Esophagus muscularis mucosa (tissue), 4 donors: ENCODE results near the gene SMIM22. TPM values are rescaled to one million over a fixed set of nuclear protein-coding genes. Genes with fewer than 3 reads are reported as not detected.

ENCODE experiments used
- DNase-seq: peaks from one replicate; pipeline ENCODE4 v3.0.0-alpha.2; 2017; ENCODE audit errors: extremely low spot score
- H3K27ac ChIP-seq, 4 donors: fragments of 200-600 bp; sonication (generic); replicated peaks in 1 of 4; 1 replicate in 3 of 4; 2 replicates in 1 of 4; pipeline ENCODE4 v1.5.1; 2016 to 2019; ENCODE audit warnings: mild to moderate bottlenecking in 1 of 4
- H3K27me3 ChIP-seq, 4 donors: fragments of 200-600 bp; sonication (generic); one replicate each; pipeline versions ENCODE4 v1.5.1 to v1.6.0; 2016 to 2019
- H3K36me3 ChIP-seq, 4 donors: fragments of 200-600 bp; sonication (generic); one replicate each; pipeline ENCODE4 v1.5.1; 2016 to 2019
- H3K4me1 ChIP-seq, 4 donors: fragments of 200-600 bp; sonication (generic); one replicate each; pipeline ENCODE4 v1.5.1; 2016 to 2019
- H3K4me3 ChIP-seq, 4 donors: fragments of 200-600 bp; sonication (generic); 1 replicate in 2 of 4; 2 replicates in 2 of 4; pipeline ENCODE4 v1.5.1; 2016 to 2019; ENCODE audit warnings: mild to moderate bottlenecking in 4 of 4, moderate library complexity in 1 of 4
- H3K9me3 ChIP-seq, 4 donors: fragments of 200-600 bp; sonication (generic); 1 replicate in 3 of 4; 2 replicates in 1 of 4; pipeline ENCODE4 v1.5.1; 2016 to 2019
- EP300 ChIP-seq: sonication (generic); formaldehyde crosslinking; IDR thresholded peaks from one replicate; pipeline ENCODE4 v1.6.1; 2017; ENCODE audit warnings: antibody characterized with exemption
- POLR2A ChIP-seq: fragments of 450-650 bp; IDR thresholded peaks from one replicate; pipeline ENCODE4 v1.6.1; 2017; ENCODE audit warnings: antibody characterized with exemption, moderate library complexity, mild to moderate bottlenecking, low read depth
- POLR2AphosphoS5 ChIP-seq, 2 donors: sonication (generic); formaldehyde crosslinking; IDR thresholded peaks; one replicate each; pipeline ENCODE4 v1.6.1; 2017; ENCODE audit warnings: antibody characterized with exemption in 2 of 2
- WGBS: methylation state at CpG from one replicate; pipeline ENCODE4 v1.1.5; 2018; 5-methylcytosine and 5-hydroxymethylcytosine counted together
- intact Hi-C: fragments of 100-400 bp; cut with DNase I; formaldehyde crosslinking; loops from one replicate; pipeline ENCODE4 v1.15.1; 2023
- total RNA-seq, 4 donors: library from RNA; depleted of rRNA; stranded (reverse); fragments of >200 nt; gene quantifications; one replicate each; pipeline versions ENCODE4 v1.1.0 to v1.2.1, GENCODE V29; 2016
- TF ChIP-seq, protein P1 (sequence below), 3 experiments: fragments of 200-600 bp in 2 of 3; fragments of 450-650 bp in 1 of 3; sonication (generic) in 2 of 3; IDR thresholded peaks; one replicate each; pipeline ENCODE4 v1.5.1; 2017 to 2019; ENCODE audit warnings: antibody characterized with exemption in 3 of 3, mild to moderate bottlenecking in 2 of 3, moderate library complexity in 1 of 3

SMIM22 gene
- total RNA-seq, 4 donors from 2014 or later, result not detected

GRCh38 chr16:4828567-4829321, 33.6 kb downstream of the SMIM22 start:
- 92% methylated on average over 11 of the region's 11 CpGs for WGBS
- DNase-seq, result no peak
- Histone ChIP-seq H3K4me3 (no peak overlapping the region), H3K9me3 (no peaks in the 10 kb centered on the region), H3K36me3 (peaks cover 62 to 96% (median 91%) of the 10 kb centered on the region in 4 donors), H3K27me3 (no peaks in the 10 kb centered on the region), H3K4me1 (peaks cover 16 to 45% (median 19%) of the 10 kb centered on the region in 4 donors), H3K27ac (no peak overlapping the region)
- intact Hi-C loops, result no loop called here
- TF ChIP-seq POLR2A (no peak), POLR2AphosphoS5 (IDR thresholded peaks at IDR 0.05) (no peak), EP300 (no peak)
- TF ChIP-seq, protein P1, sequence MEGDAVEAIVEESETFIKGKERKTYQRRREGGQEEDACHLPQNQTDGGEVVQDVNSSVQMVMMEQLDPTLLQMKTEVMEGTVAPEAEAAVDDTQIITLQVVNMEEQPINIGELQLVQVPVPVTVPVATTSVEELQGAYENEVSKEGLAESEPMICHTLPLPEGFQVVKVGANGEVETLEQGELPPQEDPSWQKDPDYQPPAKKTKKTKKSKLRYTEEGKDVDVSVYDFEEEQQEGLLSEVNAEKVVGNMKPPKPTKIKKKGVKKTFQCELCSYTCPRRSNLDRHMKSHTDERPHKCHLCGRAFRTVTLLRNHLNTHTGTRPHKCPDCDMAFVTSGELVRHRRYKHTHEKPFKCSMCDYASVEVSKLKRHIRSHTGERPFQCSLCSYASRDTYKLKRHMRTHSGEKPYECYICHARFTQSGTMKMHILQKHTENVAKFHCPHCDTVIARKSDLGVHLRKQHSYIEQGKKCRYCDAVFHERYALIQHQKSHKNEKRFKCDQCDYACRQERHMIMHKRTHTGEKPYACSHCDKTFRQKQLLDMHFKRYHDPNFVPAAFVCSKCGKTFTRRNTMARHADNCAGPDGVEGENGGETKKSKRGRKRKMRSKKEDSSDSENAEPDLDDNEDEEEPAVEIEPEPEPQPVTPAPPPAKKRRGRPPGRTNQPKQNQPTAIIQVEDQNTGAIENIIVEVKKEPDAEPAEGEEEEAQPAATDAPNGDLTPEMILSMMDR (IDR thresholded peaks at IDR 0.05), result no peak

DNA sequence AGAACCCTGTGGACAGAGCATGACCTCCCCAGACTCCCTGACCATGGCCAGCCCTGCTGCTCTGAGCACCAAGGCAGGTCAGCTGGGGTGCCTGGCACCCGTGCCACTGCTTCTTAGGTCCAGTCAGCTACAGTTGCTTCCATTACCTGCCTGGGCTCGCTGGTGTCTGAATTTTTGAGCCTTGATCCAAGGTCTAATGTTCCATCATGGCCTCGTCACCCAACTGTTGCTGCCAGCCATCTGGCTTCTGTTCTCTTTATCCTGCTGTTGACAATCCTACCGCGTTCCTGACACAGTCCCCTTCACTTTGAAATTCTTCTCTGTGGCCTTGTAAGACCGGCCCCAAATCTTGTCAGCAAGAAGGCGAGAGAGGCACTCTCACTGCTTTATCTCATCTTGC, 35.2 kb downstream of the SMIM22 start:
- no peak overlapping the region for H3K27ac ChIP-seq
- H3K4me3 ChIP-seq, result no peak overlapping the region
- intact Hi-C loops, result no loop called here
- no peak for DNase-seq
- H3K4me1 ChIP-seq, result peaks cover 17 to 37% (median 25%) of the 10 kb centered on the region in 4 donors
- H3K9me3 ChIP-seq, result no peaks in the 10 kb centered on the region
- 94% methylated on average over 7 of the region's 7 CpGs for whole genome bisulfite sequencing
- H3K36me3 ChIP-seq, result peaks cover 49 to 96% (median 85%) of the 10 kb centered on the region in 4 donors
- no peaks in the 10 kb centered on the region for H3K27me3 ChIP-seq
- TF ChIP-seq POLR2AphosphoS5 (IDR thresholded peaks at IDR 0.05) (no peak), EP300 (no peak), POLR2A (no peak)
- TF ChIP-seq, protein P1 (IDR thresholded peaks at IDR 0.05), result no peak

DNA sequence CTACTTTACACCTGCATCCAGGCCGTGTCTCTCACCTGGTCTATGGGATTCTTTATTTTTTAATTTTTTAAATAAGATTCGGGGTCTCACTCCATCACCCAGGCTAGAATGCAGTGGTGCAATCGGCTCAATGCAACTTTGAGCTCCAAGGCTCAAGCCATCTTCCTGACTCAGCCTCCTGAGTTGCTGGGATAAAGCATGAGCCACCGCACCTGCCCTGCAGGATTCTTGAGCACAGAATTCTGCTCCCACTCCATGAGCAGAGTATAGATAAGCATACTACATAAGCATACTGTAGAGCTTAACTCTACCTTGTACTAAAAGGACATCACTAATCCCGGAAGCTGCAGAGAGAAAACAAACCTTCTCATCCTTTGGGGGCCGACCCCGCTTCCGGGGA, 36.4 kb downstream of the SMIM22 start:
- H3K27ac ChIP-seq, result no peak overlapping the region
- no peaks in the 10 kb centered on the region for H3K9me3 ChIP-seq
- H3K4me3 ChIP-seq, result no peak overlapping the region
- TF ChIP-seq POLR2AphosphoS5 (IDR thresholded peaks at IDR 0.05) (no peak), EP300 (no peak), POLR2A (no peak)
- TF ChIP-seq, protein P1 (IDR thresholded peaks at IDR 0.05), result no peak
- no peak for DNase-seq
- intact Hi-C loops, result no loop called here
- WGBS, result 95% methylated on average over 8 of the region's 8 CpGs
- H3K4me1 ChIP-seq, result peaks cover 15 to 26% (median 22%) of the 10 kb centered on the region in 4 donors
- no peaks in the 10 kb centered on the region for H3K27me3 ChIP-seq
- H3K36me3 ChIP-seq, result peaks cover 49 to 96% (median 88%) of the 10 kb centered on the region in 4 donors

DNA sequence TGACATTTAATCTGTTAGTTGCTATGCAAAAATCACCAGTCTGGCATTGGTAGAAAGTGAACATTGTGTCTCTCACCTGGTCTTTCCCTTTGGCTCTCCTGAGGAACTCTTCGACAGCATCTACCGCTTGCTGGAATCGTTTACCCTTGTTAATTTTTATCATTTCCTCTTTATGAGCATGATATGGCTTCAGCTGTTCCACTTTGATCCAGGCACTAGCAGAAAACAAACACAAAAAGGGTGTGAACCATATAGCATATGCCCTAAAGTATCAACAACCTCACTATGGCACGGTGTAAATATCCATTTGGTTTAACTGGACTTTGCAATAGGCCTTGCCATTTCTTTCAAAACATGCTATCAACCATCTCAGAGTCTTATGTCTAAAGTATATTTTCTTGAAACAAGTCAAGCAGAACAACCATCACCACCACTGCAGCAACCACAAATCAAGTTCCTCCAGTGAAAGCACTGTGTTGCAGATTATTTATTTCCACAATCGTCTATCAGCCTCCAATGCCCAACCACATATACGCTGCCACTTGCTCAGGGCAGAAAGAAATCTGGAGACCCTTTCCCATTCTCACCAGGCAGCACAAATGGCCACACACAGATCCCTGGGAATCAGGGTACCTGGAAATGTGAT, 37.7 kb downstream of the SMIM22 start:
- intact Hi-C loops, result no loop called here
- H3K4me3 ChIP-seq, result no peak overlapping the region
- no peaks in the 10 kb centered on the region for H3K27me3 ChIP-seq
- no peak for TF ChIP-seq POLR2A
- no peak for TF ChIP-seq POLR2AphosphoS5 (IDR thresholded peaks at IDR 0.05)
- TF ChIP-seq EP300, result no peak
- TF ChIP-seq, protein P1 (IDR thresholded peaks at IDR 0.05), result no peak
- WGBS, result 89% methylated on average over 6 of the region's 6 CpGs
- H3K36me3 ChIP-seq, result peaks cover 56 to 96% (median 87%) of the 10 kb centered on the region in 4 donors
- peaks cover 4 to 16% (median 10%) of the 10 kb centered on the region in 4 donors for H3K4me1 ChIP-seq
- DNase-seq, result no peak
- H3K9me3 ChIP-seq, result no peaks in the 10 kb centered on the region
- H3K27ac ChIP-seq, result no peak overlapping the region
